ENCODE data around the gene CFAP77. TPM values are rescaled to one million over a fixed set of nuclear protein-coding genes. Genes with fewer than 3 reads are reported as not detected.

The CFAP77 gene
- total and polyA plus RNA-seq, 2 of the 4 experiments (the other 2 are of a cell fraction), result not detected

DNA sequence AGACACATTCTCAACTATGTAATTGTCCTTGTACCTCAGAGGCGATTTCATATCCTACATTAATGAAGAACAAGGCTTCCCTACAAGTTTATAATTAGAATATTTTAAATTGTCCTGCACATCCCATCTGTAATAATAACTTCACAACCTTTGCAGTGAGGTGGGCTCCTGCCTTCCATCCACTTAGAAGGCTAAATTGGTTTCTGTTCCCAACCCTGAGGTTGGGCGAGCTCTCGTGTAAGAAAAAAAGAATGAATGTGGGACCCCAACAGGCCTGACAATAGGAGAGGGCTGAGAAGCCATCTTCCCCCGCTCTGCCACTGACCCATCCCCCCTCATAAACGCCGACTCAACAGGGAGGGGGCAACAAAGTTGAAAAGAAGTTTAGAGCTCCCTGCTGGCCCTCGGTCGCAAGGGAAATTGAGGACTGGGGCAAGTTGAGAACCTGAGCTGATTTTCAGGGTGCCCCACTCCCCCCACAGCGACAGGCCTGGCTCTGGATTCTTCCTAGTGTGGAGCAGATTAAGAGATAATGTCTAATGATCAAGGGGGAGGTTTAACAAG is 181.8 kb downstream of the CFAP77 start:
- no peak for TF ChIP-seq CHD1 (IDR thresholded peaks at IDR 0.05; ENCODE audit: low read depth, low read length)
- no peak for TF ChIP-seq MXI1 (IDR thresholded peaks at IDR 0.05; ENCODE audit: borderline replicate concordance, low read depth, low read length)
- Histone ChIP-seq H3K9me1 (ENCODE audit: insufficient read depth, low read length) (no peaks in the 10 kb centered on the region; the same call in 1 of the 2 replicates), H2BK20ac (ENCODE audit: low read depth, low read length) (no peak overlapping the region), H4K91ac (ENCODE audit: insufficient read depth, low read depth, low read length) (no peak overlapping the region), H4K8ac (ENCODE audit: low read depth in 2 of 2, low read length in 2 of 2) (no peak overlapping the region), H3K27me3 (ENCODE audit: control insufficient read depth, insufficient read depth, low read length) (peaks cover 52% of the 10 kb centered on the region), H3K4me3 (ENCODE audit: insufficient read depth, low read depth, low read length) (no peak overlapping the region), H3K9me3 (ENCODE audit: control insufficient read depth, insufficient read depth, low read length) (no peaks in the 10 kb centered on the region), H3K36me3 (ENCODE audit: control insufficient read depth, insufficient read depth, low read length) (peaks cover 6% of the 10 kb centered on the region), H3K79me1 (ENCODE audit: low read depth in 1 of 2, low read length in 2 of 2) (no peaks in the 10 kb centered on the region), H2AK5ac (ENCODE audit: low read depth, low read length) (no peak overlapping the region), H2BK5ac (ENCODE audit: low read depth, low read length, poor library complexity, severe bottlenecking) (no peak overlapping the region), H2AFZ (replicated peaks; ENCODE audit: low read length, poor library complexity) (no peak overlapping the region), H4K20me1 (ENCODE audit: insufficient read depth, low read length) (peaks cover 21% of the 10 kb centered on the region), H3K56ac (ENCODE audit: extremely low read depth, insufficient read depth, low read length) (no peak overlapping the region), H2BK120ac (ENCODE audit: low read depth, low read length) (no peak overlapping the region), H3K9ac (ENCODE audit: low read depth, low read length) (no peak overlapping the region), H3K4me1 (ENCODE audit: control insufficient read depth, insufficient read depth, low read length) (no peaks in the 10 kb centered on the region; the same call in 1 of the 2 replicates), H2BK15ac (ENCODE audit: low read depth, low read length) (no peak overlapping the region), H3K18ac (ENCODE audit: low read depth, low read length) (no peak overlapping the region), H3K27ac (ENCODE audit: insufficient read depth, low read length) (no peak overlapping the region), H2AK9ac (replicated peaks; ENCODE audit: low read depth, low read length, poor library complexity) (no peak overlapping the region), H3K23ac (ENCODE audit: low read depth, low read length) (no peak overlapping the region), H3K14ac (replicated peaks; ENCODE audit: low read depth, low read length) (no peak overlapping the region), H3K4me2 (ENCODE audit: low read depth, low read length) (no peak overlapping the region), H3K4ac (ENCODE audit: low read depth, low read length) (no peak overlapping the region), H4K5ac (ENCODE audit: low read depth, low read length) (no peak overlapping the region)
- ATAC-seq (ENCODE audit: low read depth) (no peak), DNase-seq (no peak)
- dilution Hi-C loops (cut with HindIII; ENCODE audit: low sequenced_read_pairs, unreplicated experiment), result no loop called here
- POLR2A ChIA-PET (ENCODE audit: unreplicated experiment), result no interaction called here
- intact Hi-C loops (cut with micrococcal nuclease), result no loop called here
- WGBS, 2 experiments (ENCODE audit: extremely low coverage in 2 of 2, insufficient read length in 1 of 2), result no CpG with 5 or more reads among the region's 9 CpGs
- no TSS peak for BruUV-seq (replicated peaks)
- in situ Hi-C loops (cut with MboI; ENCODE audit: low sequenced_read_pairs), result no loop called here
- CTCF ChIA-PET, result no interaction called here
